HepG2 (cell line): ENCODE results near the gene SEC62. TPM values are rescaled to one million over a fixed set of nuclear protein-coding genes. Genes with fewer than 3 reads are reported as not detected.
A peak's percentile ranks its signal among the peaks of the same experiment; 100 is the strongest.

Experiments
- CAMTA2 ChIP-seq: sonication (generic); formaldehyde crosslinking; IDR thresholded peaks from 2 replicates; pipeline ENCODE4 v1.4.0; 2020; ENCODE audit warnings: mild to moderate bottlenecking, missing genetic modification reagents, borderline replicate concordance
- GZF1 ChIP-seq: sonication (generic); formaldehyde crosslinking; IDR thresholded peaks from 2 replicates; pipeline ENCODE4 v1.5.1; 2020; ENCODE audit warnings: mild to moderate bottlenecking, missing genetic modification reagents
- HMGXB3 ChIP-seq: sonication (generic); formaldehyde crosslinking; IDR thresholded peaks from 2 replicates; pipeline ENCODE4 v1.4.0; 2020; ENCODE audit warnings: missing genetic modification reagents, borderline replicate concordance
- HNF1B ChIP-seq: sonication (generic); formaldehyde crosslinking; IDR thresholded peaks from 2 replicates; pipeline ENCODE4 v1.5.1; 2020; ENCODE audit warnings: mild to moderate bottlenecking, moderate library complexity, missing genetic modification reagents
- HNF4G ChIP-seq, 2 experiments: sonication (generic) in 1 of 2; formaldehyde crosslinking in 1 of 2; IDR thresholded peaks; 2 replicates each; pipeline versions ENCODE4 v1.4.0 to v1.6.1; 2011 to 2020; ENCODE audit warnings: borderline replicate concordance in 2 of 2, low read depth in 2 of 2, mild to moderate bottlenecking in 2 of 2, low read length in 1 of 2, missing genetic modification reagents in 1 of 2, moderate library complexity in 1 of 2
- IKZF1 ChIP-seq: fragments of 450-650 bp; IDR thresholded peaks from 2 replicates; pipeline ENCODE4 v1.7.1; 2016
- MAFF ChIP-seq: IDR thresholded peaks from 2 replicates; pipeline ENCODE4 v1.6.1; 2011; ENCODE audit warnings: low read depth, low read length, improper control_type of control experiment
- MLLT10 ChIP-seq: sonication (generic); formaldehyde crosslinking; IDR thresholded peaks from 2 replicates; pipeline ENCODE4 v1.4.0; 2020; ENCODE audit warnings: missing genetic modification reagents
- NFATC3 ChIP-seq: sonication (generic); formaldehyde crosslinking; IDR thresholded peaks from 2 replicates; pipeline ENCODE4 v1.5.1; 2020; ENCODE audit warnings: mild to moderate bottlenecking, missing genetic modification reagents
- NR3C1 ChIP-seq: sonication (generic); formaldehyde crosslinking; IDR thresholded peaks from 2 replicates; pipeline ENCODE4 v1.4.0; 2020; ENCODE audit warnings: missing genetic modification reagents
- POLR2G ChIP-seq: fragments of 200-400 bp; formaldehyde crosslinking; IDR thresholded peaks from 2 replicates; pipeline ENCODE4 v1.6.1; 2018; ENCODE audit warnings: mild to moderate bottlenecking, low read depth, low read length, moderate library complexity
- SMAD1 ChIP-seq: sonication (generic); formaldehyde crosslinking; IDR thresholded peaks from 2 replicates; pipeline ENCODE4 v1.4.0; 2020; ENCODE audit warnings: missing genetic modification reagents, low read depth, mild to moderate bottlenecking, borderline replicate concordance
- STAG1 ChIP-seq: sonication (generic); formaldehyde crosslinking; IDR thresholded peaks from 2 replicates; pipeline ENCODE4 v1.4.0; 2020; ENCODE audit warnings: missing genetic modification reagents
- YEATS2 ChIP-seq: sonication (generic); formaldehyde crosslinking; IDR thresholded peaks from 2 replicates; pipeline ENCODE4 v1.4.0; 2020; ENCODE audit warnings: missing genetic modification reagents, borderline replicate concordance
- ZFX ChIP-seq: sonication (generic); formaldehyde crosslinking; IDR thresholded peaks from 2 replicates; pipeline ENCODE4 v1.4.0; 2020; ENCODE audit warnings: mild to moderate bottlenecking, low read depth, missing genetic modification reagents, moderate library complexity
- ZNF18 ChIP-seq: sonication (generic); formaldehyde crosslinking; IDR thresholded peaks from 2 replicates; pipeline ENCODE4 v1.8.0; 2022; ENCODE audit warnings: mild to moderate bottlenecking, missing genetic modification reagents; ENCODE audit not compliant: insufficient replicate concordance
- ZNF317 ChIP-seq: sonication (generic); formaldehyde crosslinking; IDR thresholded peaks from 2 replicates; pipeline ENCODE4 v1.5.0; 2020; ENCODE audit warnings: mild to moderate bottlenecking, missing genetic modification reagents
- ZNF496 ChIP-seq: sonication (generic); formaldehyde crosslinking; IDR thresholded peaks from 2 replicates; pipeline ENCODE4 v1.8.1; 2023; ENCODE audit warnings: mild to moderate bottlenecking, moderate library complexity, missing genetic modification reagents; ENCODE audit not compliant: insufficient replicate concordance
- ZNF784 ChIP-seq: sonication (generic); formaldehyde crosslinking; IDR thresholded peaks from 2 replicates; pipeline ENCODE4 v1.5.1; 2020; ENCODE audit warnings: missing genetic modification reagents, mild to moderate bottlenecking, borderline replicate concordance
- polyA plus RNA-seq, 8 experiments: library from polyadenylated mRNA; depleted of rRNA in 3 of 8; stranded (reverse) in 7 of 8; unstranded in 1 of 8; fragments of >200 nt; fragmentation: Illumina TruSeq in 4 of 8; extraction: Trizol in 4 of 8; gene quantifications; 2 replicates each; pipeline versions ENCODE4 v1.2.1 to v1.2.3, GENCODE V29; 2011 to 2016; ENCODE audit warnings: low read depth in 4 of 8, missing spikeins in 1 of 8, mixed read lengths in 1 of 8; ENCODE audit not compliant: insufficient read depth in 1 of 8
- total RNA-seq, 5 experiments: library from RNA; depleted of rRNA; stranded (reverse); fragments of >200 nt; fragmentation: Illumina TruSeq; extraction: Trizol; gene quantifications; 2 replicates each; pipeline ENCODE4 v1.2.3, GENCODE V29; 2016; ENCODE audit warnings: low read depth in 1 of 5

The SEC62 gene
- total and polyA plus RNA-seq, 2 of the 13 experiments (the other 11 are each of a cell fraction or from before 2014, with no cell fraction given), result 54.0 to 68.7 TPM

- TF ChIP-seq GZF1, result no peak
- peak; percentile 56; the same call in 1 of the 2 replicates for TF ChIP-seq STAG1 (CRISPR knock-in tag)
- peak; percentile 81; the same call in 1 of the 2 replicates for TF ChIP-seq SMAD1
- peak; percentile 92 for TF ChIP-seq POLR2G
- TF ChIP-seq HMGXB3 (CRISPR knock-in tag), result no peak
- no peak for TF ChIP-seq ZNF18 (CRISPR knock-in tag)
- TF ChIP-seq MLLT10 (CRISPR knock-in tag), result no peak
- TF ChIP-seq HNF4G (IDR thresholded peaks at IDR 0.05; ENCODE audit: borderline replicate concordance, low read depth, low read length), result no peak
- TF ChIP-seq HNF4G (CRISPR knock-in tag; IDR thresholded peaks at IDR 0.05; ENCODE audit: borderline replicate concordance, low read depth), result no peak
- no peak for TF ChIP-seq MAFF
- TF ChIP-seq HNF1B (CRISPR knock-in tag), result peak; percentile 91
- no peak for TF ChIP-seq IKZF1
- TF ChIP-seq ZNF784, result no peak; the same call in 1 of the 2 replicates
- no peak for TF ChIP-seq NFATC3 (CRISPR knock-in tag)
- TF ChIP-seq YEATS2 (CRISPR knock-in tag), result peak; percentile 95
- TF ChIP-seq CAMTA2 (CRISPR knock-in tag), result no peak
- no peak for TF ChIP-seq NR3C1 (CRISPR knock-in tag)
- TF ChIP-seq ZNF496 (CRISPR knock-in tag), result no peak
- 0 out of 2 replicates have a peak, but pooled peaks have one; percentile 76 for TF ChIP-seq ZNF317
- TF ChIP-seq ZFX, result peak; percentile 71
These were observed at the start of gene SEC62 (continued) for GRCh38 chr3:169966428-169966950.
